MV-4-11 (cell line): ENCODE data around the gene ADRM1.

Experiments used
- DNase-seq: peaks from one replicate; lab custom pipeline; 2025; lab: John Stamatoyannopoulos, UW

The ADRM1 gene, protein sequence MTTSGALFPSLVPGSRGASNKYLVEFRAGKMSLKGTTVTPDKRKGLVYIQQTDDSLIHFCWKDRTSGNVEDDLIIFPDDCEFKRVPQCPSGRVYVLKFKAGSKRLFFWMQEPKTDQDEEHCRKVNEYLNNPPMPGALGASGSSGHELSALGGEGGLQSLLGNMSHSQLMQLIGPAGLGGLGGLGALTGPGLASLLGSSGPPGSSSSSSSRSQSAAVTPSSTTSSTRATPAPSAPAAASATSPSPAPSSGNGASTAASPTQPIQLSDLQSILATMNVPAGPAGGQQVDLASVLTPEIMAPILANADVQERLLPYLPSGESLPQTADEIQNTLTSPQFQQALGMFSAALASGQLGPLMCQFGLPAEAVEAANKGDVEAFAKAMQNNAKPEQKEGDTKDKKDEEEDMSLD

DNA sequence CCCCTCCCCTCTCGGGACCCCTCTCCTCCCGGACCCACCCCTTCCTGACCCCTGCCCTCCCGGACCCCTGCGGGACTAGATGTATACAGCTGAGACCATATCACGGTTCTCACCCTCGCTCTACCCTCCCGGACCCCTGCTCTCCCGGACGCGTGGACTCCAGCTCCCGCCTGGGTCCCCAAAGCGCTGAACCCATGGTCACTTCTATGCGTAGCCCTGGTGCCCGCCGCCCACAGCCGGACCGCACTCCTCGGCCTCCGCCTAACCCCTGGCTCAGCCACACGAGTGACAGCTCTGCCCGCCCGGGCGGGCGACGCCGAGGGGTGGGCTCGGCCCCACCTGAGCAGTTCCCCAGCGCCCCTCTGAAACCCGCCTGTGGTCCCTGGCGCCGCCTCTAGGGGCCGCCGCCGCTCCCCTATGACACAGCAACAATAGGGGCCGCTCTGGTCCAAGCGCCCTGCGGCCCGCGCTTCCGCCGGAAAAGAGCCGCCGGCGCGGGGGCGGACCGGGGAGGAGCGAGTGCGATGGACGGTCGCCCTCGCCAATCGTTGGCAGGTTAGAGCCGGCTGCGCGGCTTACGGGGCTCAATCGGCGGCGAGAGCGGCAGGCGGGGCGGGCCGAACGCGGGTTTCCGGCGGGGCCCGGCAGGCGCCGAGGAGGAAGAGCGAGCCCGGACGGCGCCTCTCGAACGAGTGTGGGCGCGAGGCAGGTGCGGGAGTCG lies at the start of gene ADRM1:
Gene ADRM1, plus strand, starts transcription at position 657 of the 721 bp plus-strand sequence. CDS start 572 bp downstream, outside the sequence.
- DNase-seq = peak; percentile 92

DNA sequence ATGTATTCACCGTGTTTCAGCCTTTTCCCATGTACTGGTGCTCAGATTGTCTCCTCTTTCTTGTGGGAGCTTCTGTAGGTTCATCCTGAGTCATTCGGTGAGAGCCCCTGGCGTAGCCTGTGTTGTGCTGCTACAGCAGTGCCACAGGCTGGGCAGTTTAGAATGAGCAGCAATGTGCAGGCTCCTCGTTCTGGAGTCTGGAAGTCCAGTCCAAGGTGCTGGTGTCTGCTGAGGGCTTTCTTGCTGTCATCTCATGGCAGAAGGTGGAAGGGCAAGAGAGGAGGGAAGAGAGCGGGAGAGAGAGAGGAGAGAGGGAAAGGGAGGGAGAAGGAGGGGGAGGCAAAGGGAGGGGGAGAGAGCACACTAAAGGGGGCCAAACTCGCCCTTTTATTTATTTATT lies 49.4 kb upstream of the ADRM1 start:
- no peak for DNase-seq

DNA sequence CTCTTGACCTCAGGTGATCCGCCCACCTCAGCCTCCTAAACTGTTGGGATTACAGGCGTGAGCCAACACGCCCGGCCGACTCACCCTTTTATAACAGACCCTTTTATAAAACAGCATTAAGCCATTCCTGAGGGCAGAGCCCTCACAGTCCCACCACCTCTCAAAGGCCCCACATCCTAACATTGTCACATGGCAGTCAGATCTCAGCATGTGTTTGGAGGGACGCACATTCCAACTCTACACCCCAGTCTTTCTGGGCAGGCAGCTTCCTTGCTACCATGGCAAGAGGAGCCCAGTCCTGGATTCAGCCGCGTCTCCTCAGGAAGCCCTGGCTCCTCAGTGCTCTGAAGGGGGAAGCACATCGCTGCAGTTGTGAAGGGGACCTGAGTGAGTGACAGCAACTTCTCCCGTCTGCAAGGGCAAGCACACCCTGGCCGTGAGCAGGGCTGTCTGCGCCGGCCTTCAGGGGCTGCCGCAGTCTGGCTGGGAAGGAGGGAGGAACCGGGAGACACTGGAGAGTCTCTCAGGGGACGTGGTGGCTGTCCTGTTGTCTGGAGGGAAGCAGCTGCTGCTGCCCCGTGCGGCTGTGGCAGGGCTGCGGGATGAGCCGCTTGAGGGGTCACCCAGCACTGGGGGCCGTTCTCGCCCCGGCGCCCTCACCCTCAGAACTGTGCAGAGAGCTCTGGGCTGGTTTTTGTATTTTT lies 48.6 kb upstream of the ADRM1 start:
- no peak for DNase-seq

DNA sequence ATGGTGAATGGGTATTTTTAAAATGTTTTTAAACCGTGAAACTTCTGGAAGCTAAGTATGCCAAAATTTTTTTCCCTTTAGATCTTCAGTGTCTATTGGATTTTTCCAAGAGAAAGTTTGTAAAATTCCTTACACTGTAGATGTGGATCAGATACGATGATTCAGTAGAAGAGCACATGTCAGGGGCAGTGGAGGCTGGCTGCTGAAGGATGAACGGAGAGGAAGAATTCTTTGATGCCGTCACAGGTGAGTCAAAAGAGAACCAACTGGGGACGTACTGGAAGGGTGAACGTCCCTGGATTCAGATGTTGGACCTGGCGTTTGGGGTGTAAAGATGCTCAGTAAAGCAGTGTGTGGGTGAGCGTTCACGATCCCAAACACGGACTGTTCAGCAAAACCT lies 46.8 kb upstream of the ADRM1 start:
- no peak for DNase-seq

DNA sequence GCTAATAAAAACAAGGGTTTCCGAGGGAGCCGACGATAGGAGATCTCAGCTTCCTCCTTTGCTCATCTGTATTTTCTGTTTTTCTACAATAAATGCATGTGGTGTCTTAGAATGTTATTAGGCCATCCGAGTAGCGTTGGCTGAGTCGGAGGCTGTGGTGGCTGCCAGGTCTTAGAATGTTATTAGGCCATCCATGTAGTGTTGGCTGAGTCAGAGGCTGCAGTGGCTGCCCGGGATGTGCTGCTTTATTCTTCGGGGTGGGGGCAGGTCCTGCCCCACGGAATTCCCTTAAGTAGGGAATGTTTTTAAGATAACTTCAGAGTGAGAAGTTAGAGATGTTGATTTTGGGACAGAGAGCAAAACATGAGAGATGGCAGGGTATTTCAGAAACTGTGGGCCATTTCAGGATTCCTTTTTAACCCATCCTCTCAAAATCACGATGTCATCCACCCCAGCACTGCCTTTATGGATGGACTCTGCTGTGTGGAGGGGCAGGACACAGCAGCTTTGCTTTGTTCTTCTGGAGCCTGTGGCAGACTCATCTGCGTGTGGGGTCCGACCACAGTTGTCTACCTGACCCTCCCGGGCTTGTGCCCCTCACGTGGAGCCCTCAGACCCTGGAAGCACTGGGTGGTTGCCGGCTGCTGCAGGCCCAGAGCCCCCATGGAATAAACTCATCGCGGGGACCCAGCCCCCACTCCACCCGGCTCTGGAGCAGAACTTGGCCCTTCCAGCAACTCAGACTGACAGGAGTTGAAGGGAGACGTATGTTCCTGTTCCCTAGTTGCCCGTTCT lies 44.1 kb upstream of the ADRM1 start:
- DNase-seq = no peak

DNA sequence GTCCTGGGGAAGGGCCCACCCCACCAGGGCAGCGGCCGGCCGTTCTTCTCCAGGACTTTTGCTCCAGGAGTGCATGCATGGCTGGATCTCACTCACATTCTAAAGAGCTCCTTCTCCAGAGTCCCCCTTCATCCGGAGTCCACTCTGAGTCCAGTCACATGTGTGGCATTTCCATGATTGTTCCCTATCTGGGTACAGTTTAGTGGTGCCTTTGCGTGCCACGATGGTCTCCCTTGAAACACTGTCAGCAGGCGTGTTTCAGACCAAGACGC lies 43.6 kb upstream of the ADRM1 start:
- DNase-seq = no peak

DNA sequence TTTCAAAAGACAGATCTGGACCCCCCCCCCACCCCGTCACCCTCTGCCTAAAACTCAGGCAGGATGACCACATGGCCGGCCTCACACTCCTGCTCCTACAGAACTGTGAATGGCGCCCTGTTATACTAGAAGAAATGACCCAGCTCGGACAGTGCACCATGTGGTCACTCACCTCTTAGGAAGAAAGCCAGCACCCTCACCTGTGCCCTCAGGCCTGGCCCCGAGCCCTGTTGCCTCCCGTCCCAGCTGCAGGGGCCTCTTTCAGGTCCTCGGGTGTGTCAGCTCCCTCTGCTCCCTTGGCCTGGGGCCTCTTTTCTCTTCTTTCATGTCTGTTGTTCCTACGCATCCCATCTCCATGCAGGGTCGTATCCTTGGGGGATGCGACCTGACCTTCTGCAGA lies 40.7 kb upstream of the ADRM1 start:
- DNase-seq = no peak

DNA sequence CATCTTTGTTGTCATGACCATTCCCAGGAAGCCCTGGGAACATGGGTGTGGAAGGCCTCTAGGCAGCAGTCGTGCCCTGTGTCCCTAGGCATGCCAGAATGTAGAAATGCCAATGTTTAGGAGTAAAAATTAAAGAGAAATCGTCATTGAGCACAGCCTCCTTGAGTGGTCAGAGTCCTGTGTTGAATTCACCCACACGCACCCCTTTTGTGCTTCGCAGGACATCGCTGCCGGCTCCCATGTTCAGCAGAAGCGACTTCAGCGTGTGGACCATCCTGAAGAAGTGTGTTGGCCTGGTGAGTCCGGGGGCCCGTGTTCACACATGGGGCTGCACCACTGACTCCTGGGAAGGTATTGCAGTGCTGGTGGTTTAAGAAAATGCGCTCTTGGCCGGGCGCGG lies 39.4 kb upstream of the ADRM1 start:
- no peak for DNase-seq

DNA sequence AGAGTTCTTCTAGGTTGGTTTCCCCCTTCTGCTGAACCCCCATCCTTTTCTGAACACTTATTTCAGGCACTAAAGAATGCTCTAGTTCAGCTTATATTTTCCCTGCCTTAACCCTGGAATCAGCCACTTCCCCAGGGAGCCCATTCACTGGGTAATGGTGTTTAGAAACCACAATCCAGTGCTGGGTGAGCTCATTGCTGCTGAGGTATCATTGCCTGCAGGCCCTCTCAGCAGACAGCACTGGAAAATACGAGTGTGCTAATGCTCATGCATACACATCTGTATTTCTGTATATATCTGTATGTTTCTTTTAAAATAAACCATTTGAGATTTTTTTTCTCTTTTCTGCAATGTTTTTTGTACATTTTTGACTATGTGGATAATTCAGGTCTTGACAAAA lies 37.4 kb upstream of the ADRM1 start:
- DNase-seq = no peak

DNA sequence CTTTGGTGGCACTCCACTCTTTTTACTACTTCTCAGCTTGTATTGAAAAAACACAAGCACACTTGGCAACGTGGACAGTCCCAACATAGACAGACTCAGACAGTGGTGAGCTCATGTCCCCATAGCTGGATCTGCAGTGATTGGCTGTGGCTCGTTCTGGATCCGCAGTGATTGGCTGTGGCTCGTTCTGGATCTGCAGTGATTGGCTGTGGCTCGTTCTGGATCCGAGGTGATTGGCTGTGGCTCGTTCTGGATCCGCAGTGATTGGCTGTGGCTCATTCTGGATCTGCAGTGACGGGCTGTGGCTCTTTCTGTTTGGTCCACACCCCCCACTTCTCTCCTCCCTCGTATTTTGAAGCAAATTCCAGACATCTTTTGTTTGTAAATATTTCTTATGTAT lies 36.5 kb upstream of the ADRM1 start:
- no peak for DNase-seq

DNA sequence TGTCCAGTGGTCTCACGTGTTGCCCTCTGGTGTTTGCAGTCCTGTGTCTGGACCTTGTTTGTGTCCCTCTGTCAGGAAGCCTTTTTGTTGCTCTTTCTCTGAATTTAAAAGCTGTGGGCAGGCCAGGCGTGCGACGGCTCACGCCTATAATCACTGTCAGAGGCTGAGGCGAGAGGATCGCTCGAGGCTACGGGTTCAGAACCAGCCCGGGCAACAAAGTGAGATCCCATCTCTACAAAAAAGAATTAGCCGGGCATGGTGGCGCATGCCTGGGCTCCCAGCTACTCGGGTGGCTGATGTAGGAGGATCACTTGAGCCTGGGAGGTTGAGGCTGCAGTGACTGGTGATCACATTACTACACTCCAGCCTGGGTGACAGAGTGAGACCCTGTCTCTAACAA lies 35.9 kb upstream of the ADRM1 start:
- DNase-seq = no peak

DNA sequence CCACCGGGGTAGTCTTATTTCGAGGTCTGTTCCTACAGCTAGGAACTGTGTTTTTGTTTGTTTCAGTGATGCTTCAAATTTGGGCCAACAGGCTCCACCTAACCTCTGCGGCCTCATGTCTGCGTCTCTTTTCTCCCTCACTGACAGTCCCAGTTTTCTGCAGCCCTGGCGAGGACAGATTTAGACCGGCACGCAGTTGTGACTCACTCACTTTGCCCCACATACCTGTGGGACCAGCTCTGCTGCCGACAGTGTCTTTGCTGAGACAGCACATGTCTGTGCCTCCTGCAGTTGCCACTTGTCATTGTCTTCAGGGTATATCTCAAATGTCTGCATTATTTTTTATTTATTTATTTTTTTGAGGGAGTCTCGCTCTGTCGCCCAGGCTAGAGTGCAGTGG lies 35.3 kb upstream of the ADRM1 start:
- DNase-seq = no peak

DNA sequence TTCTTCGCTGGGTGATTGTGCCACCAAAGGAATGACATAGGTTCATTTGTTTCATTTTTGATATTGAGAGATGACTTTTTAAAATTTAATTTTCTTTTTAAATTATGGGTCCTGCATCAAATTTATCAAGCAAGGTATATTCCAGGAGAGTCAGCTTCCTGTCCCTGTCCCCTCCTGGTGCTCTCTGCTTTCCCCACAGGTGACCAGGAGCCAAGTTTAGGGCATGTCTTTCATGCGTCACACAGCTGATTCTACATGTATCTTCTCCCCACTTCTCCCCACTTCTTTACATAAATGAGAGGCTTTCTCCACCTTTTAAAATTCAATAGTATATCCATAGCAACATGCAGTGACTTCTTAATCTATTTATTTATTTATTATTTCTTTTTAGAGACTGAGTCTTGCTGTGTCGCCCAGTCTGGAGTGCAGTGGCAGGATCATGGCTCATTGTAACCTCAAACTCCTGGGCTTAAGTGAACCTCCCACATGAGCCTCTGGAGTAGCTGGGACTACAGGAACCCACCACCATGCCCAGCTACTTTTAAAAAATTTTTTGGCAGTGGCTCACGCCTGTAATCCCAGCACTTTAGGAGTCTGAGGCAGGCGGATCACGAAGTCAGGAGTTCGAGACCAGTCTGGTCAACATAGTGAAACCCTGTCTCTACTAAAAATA lies 34.4 kb upstream of the ADRM1 start:
- DNase-seq = no peak

DNA sequence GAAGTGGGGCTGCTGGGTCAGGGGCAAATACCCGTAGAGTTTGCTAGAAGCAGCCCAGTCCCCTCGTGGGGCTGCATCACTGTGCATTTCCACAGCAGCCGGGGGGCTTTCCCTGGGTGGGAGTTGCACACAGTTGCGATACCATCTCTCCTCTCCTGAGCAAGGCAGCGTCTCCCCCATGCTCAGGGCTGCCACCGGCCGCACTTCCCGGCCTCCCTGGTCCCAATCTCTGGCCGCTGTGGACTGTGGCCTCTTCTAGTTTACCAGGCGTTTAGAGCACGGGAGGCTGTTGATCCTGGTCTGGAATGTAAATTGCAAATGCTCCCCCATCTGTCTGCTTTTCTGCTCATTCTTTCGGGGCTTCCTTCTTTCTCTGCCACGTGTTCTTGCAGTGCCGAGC lies 33.4 kb upstream of the ADRM1 start:
- DNase-seq = no peak

DNA sequence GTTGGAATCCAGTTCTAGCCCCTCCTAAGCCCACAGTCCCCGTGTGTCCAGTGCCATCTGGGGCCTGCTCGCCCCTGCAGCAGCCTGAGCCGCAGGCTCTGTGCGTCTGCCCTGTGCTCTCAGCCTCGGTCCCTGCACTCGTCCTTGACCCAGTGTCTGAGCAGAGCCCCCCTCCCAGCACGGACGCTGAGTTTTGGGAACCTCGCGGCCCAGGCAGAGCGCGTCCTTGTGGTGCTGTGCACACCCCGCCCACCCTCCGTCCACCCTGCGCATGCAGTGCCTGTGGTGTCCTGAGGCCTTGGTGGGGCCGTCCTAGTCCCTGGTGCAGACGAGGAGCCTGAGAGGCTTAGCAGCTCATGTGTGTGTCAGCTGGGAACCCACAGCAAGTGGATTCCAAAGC lies 32.9 kb upstream of the ADRM1 start:
- DNase-seq = no peak

DNA sequence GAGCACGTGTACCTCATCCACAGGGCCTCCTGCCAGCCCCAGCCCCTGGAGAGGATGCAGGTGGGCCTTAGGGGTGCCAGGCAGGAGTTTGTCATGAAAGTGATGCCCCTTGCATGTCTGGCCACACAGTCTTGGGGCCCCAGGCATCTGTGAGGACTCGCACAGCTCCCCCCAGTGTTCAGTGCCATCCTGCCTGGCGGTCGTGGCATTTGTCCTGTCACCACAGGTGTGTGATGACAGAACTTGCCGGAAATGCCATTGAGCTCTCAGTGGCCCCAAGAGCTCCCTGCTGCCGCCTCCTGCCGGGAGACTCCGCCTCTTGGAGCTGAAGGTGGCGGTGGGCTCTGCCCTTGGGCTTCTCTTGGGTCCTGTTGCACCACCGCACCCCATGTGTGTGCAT lies 30.6 kb upstream of the ADRM1 start:
- DNase-seq = no peak

DNA sequence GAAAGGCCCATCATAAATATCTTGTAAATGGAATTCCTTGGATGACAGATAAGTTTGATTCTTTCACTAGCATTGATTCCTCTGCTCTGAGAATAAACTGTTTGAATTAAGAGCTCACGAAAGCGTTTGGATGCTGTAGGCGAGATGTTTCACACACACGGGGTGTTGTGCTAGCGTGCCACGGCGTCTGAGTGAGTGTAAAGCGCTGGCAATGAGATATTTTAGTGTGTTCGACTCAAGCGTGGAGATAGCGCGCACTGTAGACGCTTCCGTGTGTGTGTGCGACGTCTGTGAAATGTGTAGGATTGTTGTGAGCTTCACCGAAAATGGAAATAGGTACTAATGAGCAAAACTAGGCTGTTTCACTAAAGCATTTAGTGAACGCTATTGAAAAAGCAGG lies 29.4 kb upstream of the ADRM1 start:
- no peak for DNase-seq

DNA sequence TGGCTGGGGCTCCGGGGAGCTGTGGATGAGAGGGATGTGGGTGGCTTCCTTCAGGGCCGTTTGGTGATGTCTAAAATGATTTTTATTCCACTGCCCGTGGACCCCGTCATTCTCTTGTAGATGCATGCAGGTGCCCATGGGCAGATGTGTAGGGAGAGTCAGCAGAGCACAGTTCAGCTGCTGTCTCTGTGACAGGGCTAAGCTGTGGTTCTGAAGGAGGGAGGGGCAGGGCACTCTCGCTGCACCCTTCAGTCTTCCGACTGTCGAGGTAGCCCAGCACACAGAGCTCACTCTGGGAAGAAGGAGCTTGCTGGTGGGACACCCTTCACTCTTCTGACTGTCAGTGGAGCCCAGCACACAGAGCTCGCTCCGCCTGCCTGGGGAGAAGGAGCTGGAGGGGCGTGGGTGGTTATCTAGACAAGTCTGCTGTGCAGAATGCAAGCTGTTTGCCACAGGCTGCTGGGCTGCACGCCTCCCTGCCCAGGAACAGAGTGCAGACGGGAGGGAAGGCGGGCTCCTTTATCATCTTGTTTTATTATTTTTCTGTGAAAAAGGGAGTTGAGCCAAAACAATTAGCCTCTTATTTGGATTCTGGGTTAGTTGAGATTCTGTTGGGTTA lies 28.4 kb upstream of the ADRM1 start:
- DNase-seq = no peak

DNA sequence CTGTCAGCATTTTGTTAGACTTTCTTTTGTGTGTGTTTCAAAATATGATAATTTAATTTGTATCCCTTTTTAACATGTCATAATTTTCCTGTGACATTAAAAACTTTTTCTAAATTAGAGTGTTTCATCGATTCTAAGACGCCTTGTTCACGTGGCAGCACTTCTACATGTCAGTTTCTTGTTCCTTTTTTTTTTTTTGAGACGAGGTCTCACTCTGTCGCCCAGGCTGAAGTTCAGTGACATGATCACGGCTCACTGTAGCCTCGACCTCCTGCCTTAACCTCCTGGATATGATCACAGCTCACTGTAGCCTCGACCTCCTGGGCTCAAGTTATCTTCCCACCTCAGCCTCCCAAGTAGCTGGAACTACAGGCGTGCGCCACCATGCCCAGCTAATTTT lies 27.6 kb upstream of the ADRM1 start:
- peak; percentile 4 for DNase-seq

DNA sequence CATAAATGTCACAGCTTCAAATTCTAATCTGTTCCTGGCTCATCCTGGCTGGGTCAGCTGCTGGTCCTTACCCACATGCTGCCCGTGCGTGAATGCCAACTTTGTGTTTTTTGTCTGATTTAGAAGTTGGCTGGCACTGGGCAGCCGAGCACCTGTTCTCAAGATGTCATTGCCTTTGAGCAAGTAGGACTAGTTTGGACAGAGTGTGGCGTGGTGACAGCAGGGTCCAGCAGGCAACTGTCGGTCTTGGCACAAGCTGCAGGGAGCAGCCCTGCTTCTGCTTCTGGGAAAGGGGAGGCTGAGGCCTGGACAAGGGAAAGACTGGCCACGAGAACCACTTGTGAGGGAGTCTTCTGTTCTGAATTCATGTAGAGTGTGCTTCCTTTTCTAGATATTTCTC lies 26.4 kb upstream of the ADRM1 start:
- no peak for DNase-seq

DNA sequence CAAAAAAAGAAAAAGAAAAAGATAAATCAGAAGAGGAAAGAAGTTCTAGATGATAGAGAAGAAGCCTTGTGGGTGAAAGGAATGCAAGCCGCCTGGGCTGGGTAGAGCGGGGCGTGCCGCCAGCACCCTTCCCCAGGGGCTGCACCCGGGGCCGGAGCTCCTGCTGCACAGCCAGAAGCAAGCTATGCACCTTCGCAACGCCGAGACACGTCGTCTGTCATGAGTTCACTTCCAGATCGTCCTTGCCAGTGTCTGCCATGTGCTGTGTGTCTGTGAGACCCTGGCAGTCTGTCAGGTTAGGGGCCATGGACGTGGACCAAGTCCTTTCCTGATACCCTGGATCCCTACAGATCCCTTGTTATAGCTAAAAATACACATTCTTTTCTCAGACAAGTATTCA lies 25.5 kb upstream of the ADRM1 start:
- DNase-seq = no peak

DNA sequence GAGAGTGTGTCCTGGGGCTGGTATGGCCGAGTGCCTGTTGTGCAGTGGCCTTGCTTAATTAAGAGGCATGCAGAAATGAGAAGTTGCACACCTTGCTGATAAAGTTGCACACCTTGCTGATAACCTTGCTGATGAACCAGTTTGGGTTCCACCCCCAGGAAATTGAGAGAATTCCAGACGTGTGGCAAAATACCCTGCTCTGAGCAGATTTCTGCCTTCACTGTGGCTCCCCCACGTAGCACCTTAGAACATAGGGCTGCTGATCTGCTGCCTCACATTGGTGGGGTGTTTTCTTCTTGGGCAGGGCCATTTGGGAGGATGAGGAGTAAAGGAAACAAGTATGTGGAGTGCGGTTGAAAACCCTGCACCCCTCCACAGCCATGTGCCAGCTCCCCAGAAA lies 22.5 kb upstream of the ADRM1 start:
- no peak for DNase-seq
